Measurements from ENCODE around the gene PLD5.
"Not testable (repeated sequence)": the region's sequence is repeated elsewhere in the genome, so short reads cannot be mapped to it uniquely, and the experiment has no call there.

Gene PLD5

DNA sequence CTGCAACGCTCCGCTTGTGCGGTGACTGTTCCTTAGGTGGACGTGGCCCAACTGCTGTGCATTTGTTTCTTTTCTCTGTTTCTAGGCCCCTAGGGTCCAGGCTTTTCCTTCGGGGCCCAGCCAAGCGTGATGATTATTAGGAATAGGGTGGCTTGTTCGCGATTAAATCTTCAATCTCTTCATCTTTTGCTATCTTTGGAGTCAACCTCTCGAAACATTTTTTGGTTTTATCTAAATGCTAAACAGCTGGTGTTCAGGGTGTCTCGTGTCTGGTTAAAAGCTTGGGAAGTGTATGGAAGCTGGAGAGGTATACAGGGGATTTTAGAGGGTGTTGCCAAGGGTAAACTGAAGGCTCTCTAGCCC, 844 bp upstream of the PLD5 start:
- FAIRE-seq (no peak), DNase-seq (ENCODE audit: insufficient read length, low spot score) (no peak)
- no peak for TF ChIP-seq POLR2A (IDR thresholded peaks at IDR 0.05; ENCODE audit: low read depth, low read length)

- FAIRE-seq (no peak), DNase-seq (ENCODE audit: insufficient read length, low spot score) (no peak)
- no peak for TF ChIP-seq POLR2A (IDR thresholded peaks at IDR 0.05; ENCODE audit: low read depth, low read length)
These were observed 552 bp downstream of the PLD5 start for GRCh38 chr1:242523719-242524570.

DNA sequence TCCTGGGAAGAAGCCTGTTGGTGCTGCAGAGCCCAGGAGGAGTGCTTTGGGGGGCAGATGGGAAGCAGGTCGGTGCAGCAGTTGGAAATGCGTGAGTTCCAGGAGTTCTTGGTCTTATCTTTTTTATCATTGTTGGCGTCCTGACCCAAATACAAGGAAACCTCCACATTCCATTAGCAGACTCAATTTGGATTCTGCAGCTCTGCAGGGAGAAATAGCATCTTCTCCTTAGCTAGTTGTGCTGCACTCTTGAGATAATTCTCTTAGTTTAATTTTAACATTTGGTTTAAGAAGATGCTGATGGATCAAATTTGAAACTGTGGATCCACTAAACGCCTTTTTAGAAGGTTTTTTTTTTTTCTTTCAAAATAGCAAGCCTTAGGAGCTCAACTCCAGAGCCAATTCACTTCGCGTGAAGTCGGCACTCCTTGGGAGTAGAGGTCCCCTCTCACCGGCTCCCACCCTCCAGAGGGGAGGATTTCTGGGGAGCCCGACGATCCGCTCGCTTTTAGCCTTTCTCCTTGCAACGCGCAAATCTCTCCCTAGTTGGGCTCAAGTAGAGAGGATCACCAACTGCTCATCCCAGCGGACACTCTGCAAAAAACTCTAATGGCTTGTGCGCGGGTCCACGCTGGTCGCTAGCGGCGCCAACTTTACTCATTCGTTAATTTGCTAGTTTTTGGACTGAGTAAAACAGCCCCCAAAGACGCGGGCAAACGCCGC, 1.3 kb downstream of the PLD5 start:
- DNase-seq (ENCODE audit: insufficient read length, low spot score) (no peak), FAIRE-seq (no peak)
- TF ChIP-seq POLR2A (IDR thresholded peaks at IDR 0.05; ENCODE audit: low read depth, low read length): no peak

DNA sequence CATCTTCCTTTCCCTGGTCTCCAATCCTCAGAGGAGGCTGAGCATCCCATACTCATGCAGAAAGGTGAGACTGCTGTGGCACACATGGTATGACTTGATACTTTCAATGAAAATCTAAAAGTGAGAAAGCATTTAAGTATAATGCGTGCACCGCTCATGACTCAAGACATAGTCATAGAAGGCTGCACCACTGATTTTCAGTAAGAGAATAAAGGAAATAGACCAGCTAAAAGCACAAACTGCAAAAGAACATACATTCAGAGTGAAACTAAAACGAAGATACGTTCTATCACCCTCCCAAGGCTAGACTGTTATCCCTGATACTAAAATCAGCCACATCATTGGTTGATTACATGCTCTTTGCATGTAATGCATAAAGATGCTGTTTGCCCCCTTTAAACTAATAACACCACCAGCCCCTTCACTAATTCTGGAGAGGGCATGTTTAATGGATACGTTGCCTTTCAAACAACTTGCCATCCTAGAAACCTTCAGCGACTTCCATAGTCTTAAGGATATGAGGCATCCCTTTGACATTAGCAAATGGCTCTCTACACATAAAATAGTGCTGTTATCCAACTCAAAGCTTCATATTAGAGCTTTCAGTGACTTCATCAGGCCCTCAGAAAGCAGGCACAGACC, 2.1 kb downstream of the PLD5 start:
- DNase-seq (ENCODE audit: insufficient read length, low spot score) (no peak), FAIRE-seq (no peak)
- TF ChIP-seq POLR2A (IDR thresholded peaks at IDR 0.05; ENCODE audit: low read depth, low read length): no peak

DNA sequence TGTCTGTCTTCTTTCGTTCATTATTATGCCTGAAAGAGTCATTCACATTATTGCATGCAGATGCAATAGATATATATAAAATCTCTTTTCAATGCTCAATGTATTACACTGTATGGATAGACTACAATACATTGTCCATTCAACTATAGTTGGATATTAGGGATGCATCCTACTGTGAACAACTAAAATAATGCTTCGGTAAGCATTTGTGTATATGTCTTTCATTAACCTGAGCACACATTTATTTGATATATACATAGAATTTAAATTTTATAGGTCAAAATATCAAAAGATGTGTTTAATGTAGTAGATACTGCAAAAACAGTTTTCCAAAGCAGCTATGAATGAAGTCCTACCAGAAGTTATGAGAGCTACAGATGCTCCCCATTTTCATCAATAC, 8.9 kb downstream of the PLD5 start:
- TF ChIP-seq POLR2A (IDR thresholded peaks at IDR 0.05; ENCODE audit: low read depth, low read length): no peak
- FAIRE-seq: no peak
- no peak for DNase-seq (ENCODE audit: insufficient read length, low spot score)

GRCh38 chr1:242506724-242507123, 17.8 kb downstream of the PLD5 start:
- FAIRE-seq (no peak), DNase-seq (ENCODE audit: insufficient read length, low spot score) (no peak)
- no peak for TF ChIP-seq POLR2A (IDR thresholded peaks at IDR 0.05; ENCODE audit: low read depth, low read length)

- DNase-seq (ENCODE audit: insufficient read length, low spot score): no peak
- FAIRE-seq: no peak
- TF ChIP-seq POLR2A (IDR thresholded peaks at IDR 0.05; ENCODE audit: low read depth, low read length): no peak
These were observed 35.0 kb downstream of the PLD5 start for GRCh38 chr1:242489545-242489944.

DNA sequence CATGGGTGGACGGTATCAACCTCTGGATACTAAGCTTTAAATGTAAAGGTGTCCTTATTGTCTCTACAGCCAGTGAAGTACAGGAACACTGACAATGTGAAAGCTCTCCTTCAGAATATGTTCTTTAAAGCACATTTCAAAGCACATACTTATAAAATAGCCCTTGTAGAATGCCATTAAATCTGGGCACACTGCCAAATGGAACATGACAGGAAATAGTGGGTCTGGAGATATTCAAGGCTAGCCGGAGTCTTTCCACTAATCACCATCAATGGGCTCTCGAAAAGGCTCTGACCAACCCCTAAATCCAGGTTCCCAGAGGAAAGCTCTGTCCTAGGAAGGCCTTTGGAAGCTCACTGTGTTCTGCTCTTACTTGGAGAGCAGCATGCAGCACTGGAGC, 46.6 kb downstream of the PLD5 start:
- FAIRE-seq (no peak), DNase-seq (ENCODE audit: insufficient read length, low spot score) (no peak)
- TF ChIP-seq POLR2A (IDR thresholded peaks at IDR 0.05; ENCODE audit: low read depth, low read length): no peak

- DNase-seq (ENCODE audit: insufficient read length, low spot score) (no peak), FAIRE-seq (no peak)
- TF ChIP-seq POLR2A (IDR thresholded peaks at IDR 0.05; ENCODE audit: low read depth, low read length): no peak
These were observed 53.7 kb downstream of the PLD5 start for GRCh38 chr1:242470774-242471173.

DNA sequence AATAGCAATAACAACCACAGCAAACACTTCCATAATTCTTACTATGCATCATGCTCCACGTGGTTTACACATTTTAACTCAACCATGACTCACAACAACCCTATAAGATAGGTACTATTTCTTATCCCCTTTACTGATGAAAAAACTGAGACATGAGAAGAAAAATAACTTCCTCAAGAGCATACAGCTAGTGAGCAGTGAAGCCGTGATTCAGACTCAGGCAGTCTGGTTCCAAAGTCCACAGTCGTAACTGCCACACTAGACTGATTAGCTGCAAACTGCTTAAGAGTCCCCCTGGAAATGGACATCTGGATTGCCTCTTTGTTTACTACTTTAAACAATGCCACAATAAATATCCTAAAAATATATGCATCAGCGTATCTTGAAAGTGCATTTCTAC, 55.7 kb downstream of the PLD5 start:
- no peak for TF ChIP-seq POLR2A (IDR thresholded peaks at IDR 0.05; ENCODE audit: low read depth, low read length)
- DNase-seq (ENCODE audit: insufficient read length, low spot score) (no peak), FAIRE-seq (no peak)

DNA sequence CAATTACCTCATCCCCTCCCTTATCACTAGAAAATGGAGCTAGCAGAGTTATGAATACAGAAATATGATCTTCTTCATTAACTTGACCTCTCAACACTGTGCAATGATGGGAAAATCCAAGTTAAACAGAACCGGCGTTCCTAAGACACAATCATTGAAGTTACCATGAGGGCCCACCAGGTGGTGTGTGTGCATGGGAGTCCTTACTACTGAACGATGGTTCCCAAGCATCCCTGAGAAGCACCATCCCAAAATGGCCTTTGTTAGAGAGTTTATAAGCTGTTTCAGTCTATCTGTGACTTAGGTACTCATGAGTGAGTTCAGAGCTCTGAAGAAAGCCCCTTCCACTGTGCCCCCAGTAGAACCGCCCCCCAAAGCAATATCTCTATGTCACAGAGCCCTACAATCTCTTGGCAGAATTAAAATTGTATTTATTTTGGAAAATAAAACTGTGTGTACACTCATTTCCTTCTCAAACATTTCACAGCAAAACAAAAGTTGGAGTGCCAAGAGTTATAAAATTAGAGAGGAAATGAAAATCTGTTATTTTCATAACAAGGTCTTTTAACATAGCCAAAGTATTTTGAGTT, 56.8 kb downstream of the PLD5 start:
- TF ChIP-seq POLR2A (IDR thresholded peaks at IDR 0.05; ENCODE audit: low read depth, low read length): no peak
- no peak for FAIRE-seq

GRCh38 chr1:242462867-242463266, 61.6 kb downstream of the PLD5 start:
- TF ChIP-seq POLR2A (IDR thresholded peaks at IDR 0.05; ENCODE audit: low read depth, low read length): no peak
- FAIRE-seq: no peak
- DNase-seq (ENCODE audit: insufficient read length, low spot score): no peak

More for the DNA sequence above, 56.8 kb downstream of the PLD5 start:
- peak; percentile 17 for DNase-seq (ENCODE audit: insufficient read length, low spot score)

GRCh38 chr1:242459740-242460139, 64.8 kb downstream of the PLD5 start:
- not testable (repeated sequence) for FAIRE-seq; DNase-seq (ENCODE audit: insufficient read length, low spot score)

GRCh38 chr1:242456726-242457269, 67.7 kb downstream of the PLD5 start:
- TF ChIP-seq POLR2A (IDR thresholded peaks at IDR 0.05; ENCODE audit: low read depth, low read length): no peak
- no peak for DNase-seq (ENCODE audit: insufficient read length, low spot score)
- no peak for FAIRE-seq

Measured in H54 (cell line).